ENCODE data around the gene RNF14. TPM values are rescaled to one million over a fixed set of nuclear protein-coding genes. Genes with fewer than 3 reads are reported as not detected.

Gene RNF14
- total and polyA plus RNA-seq, 2 donors (not counting 3 experiments of a cell fraction or from before 2014, with no cell fraction given) = 23.5 to 55.9 TPM

DNA sequence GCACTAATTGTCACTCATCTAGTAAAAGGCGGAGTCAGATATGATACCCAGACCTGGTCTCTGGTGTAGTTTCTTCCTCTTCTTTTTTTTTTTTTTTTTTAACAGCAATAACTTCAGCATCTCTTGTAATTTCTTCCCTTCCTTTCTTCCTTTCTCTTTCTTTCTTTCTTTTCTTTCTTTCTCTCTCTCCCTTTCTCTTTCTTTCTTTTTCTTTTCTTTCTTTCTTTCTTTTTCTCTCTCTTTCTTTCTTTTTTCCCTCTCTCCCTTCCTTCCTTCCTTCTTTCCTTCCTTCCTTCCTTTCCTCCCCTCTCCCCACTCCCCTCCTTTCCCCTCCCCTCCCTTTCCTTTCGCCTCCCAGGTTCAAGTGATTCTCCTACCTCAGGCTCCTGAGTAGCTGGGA lies 69.8 kb downstream of the RNF14 start:
- dilution Hi-C loops (cut with MboI; ENCODE audit: extremely low pct_ligation_motif_present, low sequenced_read_pairs) = no loop called here
- no peaks in the 10 kb centered on the region for H4K20me1 ChIP-seq (replicated peaks; ENCODE audit: control insufficient read depth, extremely low read depth, insufficient read depth, low read length)
- H3K27me3 ChIP-seq (ENCODE audit: control insufficient read depth in 2 of 2, insufficient read depth in 2 of 2, low read length in 2 of 2) = no peaks in the 10 kb centered on the region
- POLR2A ChIA-PET = no interaction called here
- H3K79me2 ChIP-seq (ENCODE audit: control insufficient read depth, insufficient read depth, low read length) = no peaks in the 10 kb centered on the region
- BruUV-seq (replicated peaks) = no TSS peak
- H3K27ac ChIP-seq (ENCODE audit: insufficient read depth, low read depth, low read length) = no peak overlapping the region
- H2AFZ ChIP-seq (ENCODE audit: low read depth, low read length) = no peak overlapping the region
- no peaks in the 10 kb centered on the region for H3K4me1 ChIP-seq (ENCODE audit: control insufficient read depth, extremely low read depth, insufficient read depth, low read length)
- FAIRE-seq = no peak
- no peak overlapping the region for H3K4me2 ChIP-seq (ENCODE audit: insufficient read depth, low read length)
- no peaks in the 10 kb centered on the region for H3K9me3 ChIP-seq (replicated peaks; ENCODE audit: control insufficient read depth, insufficient read depth, low read length)
- H3K4me3 ChIP-seq (replicated peaks in 1 of 3; ENCODE audit: insufficient read depth in 1 of 3, low read depth in 1 of 3, low read length in 3 of 3) = no peak overlapping the region
- DNase-seq (ENCODE audit: low read depth, low spot score) = no peak
- intact Hi-C loops (cut with micrococcal nuclease) = no loop called here
- TF ChIP-seq, protein P1, sequence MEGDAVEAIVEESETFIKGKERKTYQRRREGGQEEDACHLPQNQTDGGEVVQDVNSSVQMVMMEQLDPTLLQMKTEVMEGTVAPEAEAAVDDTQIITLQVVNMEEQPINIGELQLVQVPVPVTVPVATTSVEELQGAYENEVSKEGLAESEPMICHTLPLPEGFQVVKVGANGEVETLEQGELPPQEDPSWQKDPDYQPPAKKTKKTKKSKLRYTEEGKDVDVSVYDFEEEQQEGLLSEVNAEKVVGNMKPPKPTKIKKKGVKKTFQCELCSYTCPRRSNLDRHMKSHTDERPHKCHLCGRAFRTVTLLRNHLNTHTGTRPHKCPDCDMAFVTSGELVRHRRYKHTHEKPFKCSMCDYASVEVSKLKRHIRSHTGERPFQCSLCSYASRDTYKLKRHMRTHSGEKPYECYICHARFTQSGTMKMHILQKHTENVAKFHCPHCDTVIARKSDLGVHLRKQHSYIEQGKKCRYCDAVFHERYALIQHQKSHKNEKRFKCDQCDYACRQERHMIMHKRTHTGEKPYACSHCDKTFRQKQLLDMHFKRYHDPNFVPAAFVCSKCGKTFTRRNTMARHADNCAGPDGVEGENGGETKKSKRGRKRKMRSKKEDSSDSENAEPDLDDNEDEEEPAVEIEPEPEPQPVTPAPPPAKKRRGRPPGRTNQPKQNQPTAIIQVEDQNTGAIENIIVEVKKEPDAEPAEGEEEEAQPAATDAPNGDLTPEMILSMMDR (IDR thresholded peaks at IDR 0.05; ENCODE audit: extremely low read depth in 1 of 2, insufficient read depth in 1 of 2, low read depth in 1 of 2, low read length in 2 of 2) = no peak
- TF ChIP-seq EZH2 (IDR thresholded peaks at IDR 0.05; ENCODE audit: borderline replicate concordance, low read depth, low read length, severe bottlenecking) = no peak
- no peak for TF ChIP-seq MYC (IDR thresholded peaks at IDR 0.05; ENCODE audit: low read depth, low read length)
- no peak for TF ChIP-seq FOS (IDR thresholded peaks at IDR 0.05; ENCODE audit: borderline replicate concordance, insufficient read depth, low read length)
- TF ChIP-seq JUN (IDR thresholded peaks at IDR 0.05; ENCODE audit: borderline replicate concordance, insufficient read depth, insufficient read length, low read depth) = no peak
- TF ChIP-seq POLR2A (IDR thresholded peaks at IDR 0.05; ENCODE audit: low read depth, low read length) = no peak
- no peak for TF ChIP-seq POLR2AphosphoS5 (IDR thresholded peaks at IDR 0.05; ENCODE audit: insufficient read depth, low read depth, low read length)
- TF ChIP-seq MAX (IDR thresholded peaks at IDR 0.05; ENCODE audit: insufficient read depth, insufficient read length) = no peak
- TF ChIP-seq GATA2 (IDR thresholded peaks at IDR 0.05; ENCODE audit: insufficient read depth, insufficient read length, low read depth, low read length) = no peak
- CTCF ChIA-PET = no interaction called here
- H3K9me1 ChIP-seq (replicated peaks; ENCODE audit: control insufficient read depth, extremely low read depth, insufficient read depth, low read length) = no peaks in the 10 kb centered on the region
- no peak overlapping the region for H3K9ac ChIP-seq (replicated peaks; ENCODE audit: extremely low read depth, insufficient read depth, low read length)
- no peaks in the 10 kb centered on the region for H3K36me3 ChIP-seq (ENCODE audit: control insufficient read depth in 2 of 2, extremely low read depth in 1 of 2, insufficient read depth in 2 of 2, low read length in 2 of 2)

Other genes with a start within 250 kb of the RNF14 start
- 136 and 170 TPM in 2 replicates for gene PCDH1, start 90.7 kb upstream of the RNF14 start, total RNA-seq
- gene PCDH1, start 90.7 kb upstream of the RNF14 start, polyA plus RNA-seq = 113 and 124 TPM in 2 replicates
- 67.0 and 105 TPM in 2 replicates for gene DELE1, start 45.2 kb upstream of the RNF14 start, total RNA-seq
- gene DELE1, start 45.2 kb upstream of the RNF14 start, polyA plus RNA-seq = 121 and 139 TPM in 2 replicates
- gene PCDH12, start 10.9 kb upstream of the RNF14 start, total RNA-seq = 18.5 and 20.4 TPM in 2 replicates
- 5.5 and 6.2 TPM in 2 replicates for gene PCDH12, start 10.9 kb upstream of the RNF14 start, polyA plus RNA-seq
- 49.3 and 52.1 TPM in 2 replicates for gene GNPDA1, start 43.9 kb downstream of the RNF14 start, total RNA-seq
- 19.8 and 22.5 TPM in 2 replicates for gene GNPDA1, start 43.9 kb downstream of the RNF14 start, polyA plus RNA-seq
- 40.3 and 42.6 TPM in 2 replicates for gene NDFIP1, start 139.7 kb downstream of the RNF14 start, total RNA-seq
- gene NDFIP1, start 139.7 kb downstream of the RNF14 start, polyA plus RNA-seq = 12.3 and 18.4 TPM in 2 replicates

Data from endothelial cell of umbilical vein (primary cell).